HCT116 (cell line): Measurements from ENCODE around the gene ADH1C. TPM values are rescaled to one million over a fixed set of nuclear protein-coding genes. Genes with fewer than 3 reads are reported as not detected.

Source experiments
- ATAC-seq: fragments of 200-7000 bp; cut with Tn5 transposase; 2 replicates; pipeline ENCODE4 v1.9.1; 2020; ENCODE audit warnings: mild to moderate bottlenecking, moderate library complexity
- BruUV-seq: library from RNA; stranded (reverse); fragments of 400-500 nt; replicated peaks from 2 replicates; lab custom pipeline; 2021; lab: Mats Ljungman, UMichigan
- CTCF ChIA-PET: fragments of 300-600 bp; sonication (Branson Sonifier 250); formaldehyde crosslinking; loops from one replicate; lab custom pipeline; 2021; ENCODE audit warnings: antibody characterized with exemption; lab: Charles Lee
- POLR2A ChIA-PET: fragments of 300-600, 350-600 bp; sonication (Branson Sonifier 250); formaldehyde crosslinking; loops from one replicate; lab custom pipeline; 2021; ENCODE audit warnings: antibody characterized with exemption; lab: Charles Lee
- RAD21 ChIA-PET, 2 experiments: fragments of 300-600 bp; sonication (Branson Sonifier 250); formaldehyde crosslinking; loops; one replicate each; lab custom pipeline; 2023; ENCODE audit warnings: low total read pairs in 2 of 2; ENCODE audit not compliant: uncharacterized antibody in 2 of 2, unreplicated experiment in 2 of 2, low non-redundant PET in 1 of 2; lab: Charles Lee
- DNase-seq: peaks from one replicate; pipeline ENCODE4 v3.0.0-alpha.2; 2010; ENCODE audit warnings: low read depth, low spot score
- H2AFZ ChIP-seq: fragments of 200-600 bp; shearing (Covaris generic), sonication (generic); 2 replicates; pipeline ENCODE4 v1.6.1; 2017; ENCODE audit warnings: low read depth, mixed run types, mixed read lengths, antibody characterized with exemption, low read length; ENCODE audit not compliant: poor library complexity, severe bottlenecking
- H3K27ac ChIP-seq: 2 replicates; pipeline ENCODE4 v1.5.1; 2012; ENCODE audit warnings: low read depth, low read length
- H3K27me3 ChIP-seq: fragments of 200-600 bp; sonication (generic); 2 replicates; pipeline ENCODE4 v1.6.1; 2016; ENCODE audit warnings: mixed run types, low read length, mixed read lengths; ENCODE audit not compliant: insufficient read depth
- H3K36me3 ChIP-seq, 2 experiments: fragments of 200-500 bp in 1 of 2; fragments of 200-600 bp in 1 of 2; sonication (Bioruptor generic) in 1 of 2; sonication (generic) in 1 of 2; 2 replicates each; pipeline versions ENCODE4 v1.5.1 to v1.6.1; 2014 to 2016; ENCODE audit warnings: low read length in 2 of 2, inconsistent platforms in 1 of 2, mixed read lengths in 1 of 2, mixed run types in 1 of 2; ENCODE audit not compliant: insufficient read depth in 2 of 2, control insufficient read depth in 1 of 2
- H3K4me1 ChIP-seq, 2 experiments: fragments of 200-600 bp in 1 of 2; sonication (generic) in 1 of 2; 2 replicates each; pipeline versions ENCODE4 v1.5.1 to v1.6.1; 2012 to 2017; ENCODE audit warnings: low read length in 2 of 2, inconsistent platforms in 1 of 2, mild to moderate bottlenecking in 1 of 2, mixed read lengths in 1 of 2, mixed run types in 1 of 2, moderate library complexity in 1 of 2; ENCODE audit not compliant: insufficient read depth in 2 of 2, control insufficient read depth in 1 of 2
- H3K4me2 ChIP-seq: fragments of 200-600 bp; sonication (generic); 2 replicates; pipeline ENCODE4 v1.6.1; 2017; ENCODE audit warnings: mixed run types, low read length, mixed read lengths
- H3K4me3 ChIP-seq, 2 experiments: fragments of 200-600 bp in 1 of 2; sonication (generic) in 1 of 2; replicated peaks in 1 of 2; 2 replicates each; pipeline ENCODE4 v1.5.1; 2011 to 2016; ENCODE audit warnings: low read length in 2 of 2, control low read depth in 1 of 2, low read depth in 1 of 2, mild to moderate bottlenecking in 1 of 2, mixed read lengths in 1 of 2, mixed run types in 1 of 2
- H3K79me2 ChIP-seq: fragments of 200-600 bp; sonication (generic); 2 replicates; pipeline ENCODE4 v1.6.1; 2017; ENCODE audit warnings: mild to moderate bottlenecking, mixed run types, low read length, moderate library complexity, mixed read lengths; ENCODE audit not compliant: insufficient read depth
- H3K9ac ChIP-seq: fragments of 200-600 bp; sonication (generic); 2 replicates; pipeline ENCODE4 v1.6.1; 2016; ENCODE audit warnings: low read length, mixed read lengths
- H3K9me2 ChIP-seq: fragments of 200-600 bp; sonication (generic), shearing (Covaris generic); 2 replicates; pipeline ENCODE4 v1.6.1; 2017; ENCODE audit warnings: mixed run types, mild to moderate bottlenecking, moderate library complexity; ENCODE audit not compliant: insufficient read depth
- H3K9me3 ChIP-seq, 2 experiments: fragments of 200-500 bp in 1 of 2; fragments of 200-600 bp in 1 of 2; sonication (Bioruptor generic) in 1 of 2; sonication (generic) in 1 of 2; 2 replicates each; pipeline ENCODE4 v1.6.1; 2014 to 2017; ENCODE audit warnings: low read length in 2 of 2, mixed read lengths in 2 of 2, inconsistent platforms in 1 of 2, low read depth in 1 of 2, mild to moderate bottlenecking in 1 of 2, mixed run types in 1 of 2, moderate library complexity in 1 of 2; ENCODE audit not compliant: control insufficient read depth in 1 of 2, insufficient read depth in 1 of 2
- H4K20me1 ChIP-seq: fragments of 200-600 bp; sonication (generic), shearing (Covaris generic); 2 replicates; pipeline ENCODE4 v1.6.1; 2017; ENCODE audit warnings: mixed run types, mild to moderate bottlenecking, moderate library complexity; ENCODE audit not compliant: insufficient read depth
- FOSL1 ChIP-seq: IDR thresholded peaks from 2 replicates; pipeline ENCODE4 v1.6.1; 2012; ENCODE audit warnings: low read depth
- YY1 ChIP-seq: IDR thresholded peaks from 2 replicates; pipeline ENCODE4 v1.6.1; 2011; ENCODE audit warnings: low read length, low read depth, moderate library complexity, mild to moderate bottlenecking; ENCODE audit not compliant: insufficient replicate concordance; ENCODE audit errors: extremely low read depth
- ZBTB33 ChIP-seq: IDR thresholded peaks from 2 replicates; pipeline ENCODE4 v1.6.1; 2011; ENCODE audit warnings: mild to moderate bottlenecking, low read length, moderate library complexity; ENCODE audit not compliant: insufficient replicate concordance; ENCODE audit errors: extremely low read depth
- ZFX ChIP-seq: fragments of 450-650 bp; IDR thresholded peaks from 2 replicates; pipeline ENCODE4 v1.6.1; 2017
- intact Hi-C: fragments of 100-400 bp; cut with micrococcal nuclease; formaldehyde crosslinking; loops from 2 replicates; pipeline ENCODE4 v1.10.0; 2022
- total RNA-seq: library from RNA; stranded (reverse); gene quantifications from one replicate; pipeline ENCODE4 v1.2.1, GENCODE V29; 2021; ENCODE audit not compliant: unreplicated experiment
- TF ChIP-seq, protein P1 (sequence below): IDR thresholded peaks from 2 replicates; pipeline ENCODE4 v1.6.1; 2012; ENCODE audit warnings: low read depth

ADH1C gene
- total RNA-seq, 1 experiment from 2014 or later = not detected

DNA sequence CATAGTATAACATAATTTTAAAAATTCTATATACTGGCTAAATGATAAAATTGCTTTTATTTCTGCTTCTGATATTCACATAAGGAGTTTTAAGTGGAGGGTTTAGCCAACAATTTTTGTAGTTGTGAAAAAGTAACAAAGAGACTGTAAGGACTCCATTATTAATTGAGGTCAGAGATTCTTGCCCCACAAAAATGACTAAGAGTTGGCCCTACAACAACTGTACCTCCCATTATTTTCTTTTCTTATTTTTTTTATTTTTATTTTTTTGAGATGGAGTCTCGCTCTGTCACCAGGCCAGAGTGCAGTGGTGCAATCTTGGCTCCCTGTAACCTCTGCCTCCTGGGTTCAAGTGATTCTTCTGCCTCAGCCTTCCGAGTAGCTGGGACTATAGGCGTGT is 21.9 kb downstream of the ADH1C start:
- no peaks in the 10 kb centered on the region for H3K4me1 ChIP-seq
- no peak overlapping the region for H3K9ac ChIP-seq
- H3K27me3 ChIP-seq = no peaks in the 10 kb centered on the region
- no peaks in the 10 kb centered on the region for H3K36me3 ChIP-seq
- POLR2A ChIA-PET = no interaction called here
- H3K27ac ChIP-seq = no peak overlapping the region
- no TSS peak for BruUV-seq
- CTCF ChIA-PET = no interaction called here
- no peaks in the 10 kb centered on the region; the same call in 1 of the 2 replicates for H4K20me1 ChIP-seq
- no peak for DNase-seq
- no peak overlapping the region for H3K4me3 ChIP-seq
- no peaks in the 10 kb centered on the region for H3K79me2 ChIP-seq
- no peak overlapping the region for H3K4me2 ChIP-seq
- TF ChIP-seq ZBTB33 = no peak
- TF ChIP-seq, protein P1, sequence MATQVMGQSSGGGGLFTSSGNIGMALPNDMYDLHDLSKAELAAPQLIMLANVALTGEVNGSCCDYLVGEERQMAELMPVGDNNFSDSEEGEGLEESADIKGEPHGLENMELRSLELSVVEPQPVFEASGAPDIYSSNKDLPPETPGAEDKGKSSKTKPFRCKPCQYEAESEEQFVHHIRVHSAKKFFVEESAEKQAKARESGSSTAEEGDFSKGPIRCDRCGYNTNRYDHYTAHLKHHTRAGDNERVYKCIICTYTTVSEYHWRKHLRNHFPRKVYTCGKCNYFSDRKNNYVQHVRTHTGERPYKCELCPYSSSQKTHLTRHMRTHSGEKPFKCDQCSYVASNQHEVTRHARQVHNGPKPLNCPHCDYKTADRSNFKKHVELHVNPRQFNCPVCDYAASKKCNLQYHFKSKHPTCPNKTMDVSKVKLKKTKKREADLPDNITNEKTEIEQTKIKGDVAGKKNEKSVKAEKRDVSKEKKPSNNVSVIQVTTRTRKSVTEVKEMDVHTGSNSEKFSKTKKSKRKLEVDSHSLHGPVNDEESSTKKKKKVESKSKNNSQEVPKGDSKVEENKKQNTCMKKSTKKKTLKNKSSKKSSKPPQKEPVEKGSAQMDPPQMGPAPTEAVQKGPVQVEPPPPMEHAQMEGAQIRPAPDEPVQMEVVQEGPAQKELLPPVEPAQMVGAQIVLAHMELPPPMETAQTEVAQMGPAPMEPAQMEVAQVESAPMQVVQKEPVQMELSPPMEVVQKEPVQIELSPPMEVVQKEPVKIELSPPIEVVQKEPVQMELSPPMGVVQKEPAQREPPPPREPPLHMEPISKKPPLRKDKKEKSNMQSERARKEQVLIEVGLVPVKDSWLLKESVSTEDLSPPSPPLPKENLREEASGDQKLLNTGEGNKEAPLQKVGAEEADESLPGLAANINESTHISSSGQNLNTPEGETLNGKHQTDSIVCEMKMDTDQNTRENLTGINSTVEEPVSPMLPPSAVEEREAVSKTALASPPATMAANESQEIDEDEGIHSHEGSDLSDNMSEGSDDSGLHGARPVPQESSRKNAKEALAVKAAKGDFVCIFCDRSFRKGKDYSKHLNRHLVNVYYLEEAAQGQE = no peak
- no peak for TF ChIP-seq FOSL1
- TF ChIP-seq YY1 = no peak
- TF ChIP-seq ZFX = no peak
- ATAC-seq = no peak
- no peaks in the 10 kb centered on the region for H3K9me3 ChIP-seq
- RAD21 ChIA-PET = no interaction called here
- intact Hi-C loops = no loop called here
- no peaks in the 10 kb centered on the region for H3K9me2 ChIP-seq
- no peak overlapping the region for H2AFZ ChIP-seq
